ENCODE data around the gene SCFD2. TPM values are rescaled to one million over a fixed set of nuclear protein-coding genes. Genes with fewer than 3 reads are reported as not detected.
A peak's percentile ranks its signal among the peaks of the same experiment; 100 is the strongest.

SCFD2 gene
- total and polyA plus RNA-seq, 12 donors, result 2.9 to 15.0 (median 9.7) TPM

DNA sequence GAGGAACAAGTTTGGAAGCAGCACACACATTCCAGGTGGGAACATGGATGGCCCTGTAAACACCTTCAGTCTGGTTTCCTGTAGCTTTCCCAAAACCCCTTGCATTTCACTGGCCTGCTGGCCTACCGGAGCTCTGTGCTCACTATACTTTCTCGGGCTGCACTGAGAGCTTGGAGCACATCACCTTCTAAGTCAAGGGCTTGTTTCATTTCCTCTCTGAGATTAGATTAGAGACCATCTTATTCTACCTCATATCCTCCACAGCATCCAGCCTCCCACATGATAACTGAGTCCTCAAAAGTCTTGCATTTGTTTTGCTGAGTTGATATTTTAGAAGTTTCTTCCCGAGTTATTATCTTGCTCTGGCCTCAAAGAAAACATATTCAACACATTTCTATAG lies 356.0 kb downstream of the SCFD2 start:
- WGBS, 2 donors, result 76 to 77% methylated on average over 3 of the region's 3 CpGs
- Histone ChIP-seq H3K9me3 (no peaks in the 10 kb centered on the region), H3K27me3 (no peaks in the 10 kb centered on the region), H3K27ac (peak overlapping the region in 3 of 10 donors; percentile 17 to 56 (median 42)), H3K4me3 (no peak overlapping the region), H3K4me1 (peaks cover 0 to 54% (median 43%) of the 10 kb centered on the region in 9 donors), H3K36me3 (no peaks in the 10 kb centered on the region)
- TF ChIP-seq, protein P1, sequence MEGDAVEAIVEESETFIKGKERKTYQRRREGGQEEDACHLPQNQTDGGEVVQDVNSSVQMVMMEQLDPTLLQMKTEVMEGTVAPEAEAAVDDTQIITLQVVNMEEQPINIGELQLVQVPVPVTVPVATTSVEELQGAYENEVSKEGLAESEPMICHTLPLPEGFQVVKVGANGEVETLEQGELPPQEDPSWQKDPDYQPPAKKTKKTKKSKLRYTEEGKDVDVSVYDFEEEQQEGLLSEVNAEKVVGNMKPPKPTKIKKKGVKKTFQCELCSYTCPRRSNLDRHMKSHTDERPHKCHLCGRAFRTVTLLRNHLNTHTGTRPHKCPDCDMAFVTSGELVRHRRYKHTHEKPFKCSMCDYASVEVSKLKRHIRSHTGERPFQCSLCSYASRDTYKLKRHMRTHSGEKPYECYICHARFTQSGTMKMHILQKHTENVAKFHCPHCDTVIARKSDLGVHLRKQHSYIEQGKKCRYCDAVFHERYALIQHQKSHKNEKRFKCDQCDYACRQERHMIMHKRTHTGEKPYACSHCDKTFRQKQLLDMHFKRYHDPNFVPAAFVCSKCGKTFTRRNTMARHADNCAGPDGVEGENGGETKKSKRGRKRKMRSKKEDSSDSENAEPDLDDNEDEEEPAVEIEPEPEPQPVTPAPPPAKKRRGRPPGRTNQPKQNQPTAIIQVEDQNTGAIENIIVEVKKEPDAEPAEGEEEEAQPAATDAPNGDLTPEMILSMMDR (IDR thresholded peaks at IDR 0.05), result no peak
- DNase-seq, result no peak
- no peak for ATAC-seq
- intact Hi-C loops (cut with DNase I), result loop anchor here in 8 of 10 donors (5.0 to 10.0 kb wide), 7 partner anchors 185 to 1222 kb away; partner anchors contain the start of genes PDGFRA (in 3 of the 8), SCFD2 (in 2 of the 8) and FIP1L1 (in 1 of the 8)

DNA sequence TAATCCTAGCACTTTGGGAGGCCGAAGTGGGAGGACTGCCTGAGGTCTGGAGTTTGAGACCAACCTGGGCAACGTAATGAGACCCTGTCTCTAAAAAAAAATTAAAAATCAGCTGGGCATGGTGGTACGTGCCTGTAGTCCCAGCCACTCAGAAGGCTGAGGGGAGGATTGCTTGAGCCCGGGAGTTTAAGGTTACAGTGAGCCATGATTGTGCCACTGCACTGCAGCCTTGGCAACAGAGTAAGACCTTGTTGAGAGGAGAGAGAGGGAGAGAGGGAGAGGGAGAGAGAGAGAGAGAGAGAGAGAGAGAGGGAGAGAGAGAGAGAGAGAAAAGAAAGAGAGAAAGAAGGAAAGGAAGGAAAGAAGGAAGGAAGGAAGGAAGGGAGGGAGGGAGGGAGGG lies 358.8 kb downstream of the SCFD2 start:
- Histone ChIP-seq H3K4me1 (peaks cover 0 to 52% (median 33%) of the 10 kb centered on the region in 9 donors), H3K36me3 (no peaks in the 10 kb centered on the region), H3K27ac (no peak overlapping the region), H3K27me3 (no peaks in the 10 kb centered on the region), H3K9me3 (no peaks in the 10 kb centered on the region), H3K4me3 (no peak overlapping the region)
- intact Hi-C loops (cut with DNase I), result no loop called here
- 96 to 98% methylated on average over 4 of the region's 4 CpGs for WGBS, 2 donors
- TF ChIP-seq, protein P1 (IDR thresholded peaks at IDR 0.05), result no peak
- ATAC-seq, result no peak
- DNase-seq, result no peak

DNA sequence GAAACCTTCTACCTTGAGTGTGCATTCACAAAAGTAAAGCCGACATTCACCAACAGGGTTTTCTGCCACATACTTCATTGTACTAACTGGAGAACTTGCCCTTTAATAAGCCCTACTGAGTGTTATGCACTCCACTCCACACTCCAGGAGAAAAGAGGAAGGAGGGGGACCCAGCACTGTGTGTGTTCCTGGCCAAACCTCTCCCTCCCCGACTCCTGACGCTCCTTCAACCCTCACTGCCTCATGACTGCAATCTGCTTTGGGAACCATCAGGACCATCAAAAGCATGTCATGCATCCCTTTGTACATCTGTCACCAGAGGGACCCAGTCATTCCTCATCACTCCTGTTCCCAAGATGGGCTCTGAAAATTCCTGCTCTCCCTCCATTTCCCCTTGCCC lies 360.1 kb downstream of the SCFD2 start:
- H3K27me3 ChIP-seq, result no peaks in the 10 kb centered on the region
- H3K36me3 ChIP-seq, result no peaks in the 10 kb centered on the region
- H3K4me1 ChIP-seq, result peaks cover 0 to 40% (median 21%) of the 10 kb centered on the region in 9 donors
- DNase-seq, result no peak
- intact Hi-C loops (cut with DNase I), result no loop called here
- no peak overlapping the region for H3K4me3 ChIP-seq
- H3K9me3 ChIP-seq, result no peaks in the 10 kb centered on the region
- H3K27ac ChIP-seq, result peak overlapping the region in 1 of 10 donors; percentile 65
- TF ChIP-seq, protein P1 (IDR thresholded peaks at IDR 0.05), result no peak
- ATAC-seq, result peak in 5 of 8 donors; percentile 14 to 56 (median 45)
- 78 to 85% methylated on average over 3 of the region's 3 CpGs for WGBS, 2 donors

DNA sequence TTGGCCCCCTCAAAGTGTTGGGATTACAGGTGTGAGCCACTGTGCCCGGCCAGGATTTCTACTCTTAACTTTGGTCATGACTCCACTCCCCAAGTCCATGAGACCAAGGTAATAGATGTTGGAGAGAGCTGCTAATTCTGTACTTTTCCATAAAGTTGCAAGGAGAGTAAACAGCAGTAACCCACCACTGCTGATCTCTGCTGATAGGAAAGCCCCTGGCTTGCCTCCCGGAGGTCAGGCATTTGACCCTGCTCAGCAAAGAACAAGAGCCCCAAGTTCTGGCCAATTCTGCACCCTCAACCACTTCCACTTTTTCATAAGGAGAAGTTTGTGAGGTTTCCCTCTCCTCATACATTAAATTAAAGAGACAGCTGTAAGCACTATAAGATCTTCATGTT lies 360.7 kb downstream of the SCFD2 start:
- intact Hi-C loops (cut with DNase I), result no loop called here
- no peaks in the 10 kb centered on the region for H3K36me3 ChIP-seq
- peak overlapping the region in 1 of 10 donors; percentile 65 for H3K27ac ChIP-seq
- DNase-seq (no peak), ATAC-seq (no peak)
- peaks cover 0 to 33% (median 18%) of the 10 kb centered on the region in 9 donors for H3K4me1 ChIP-seq
- H3K4me3 ChIP-seq, result no peak overlapping the region
- no peaks in the 10 kb centered on the region for H3K9me3 ChIP-seq
- 88 to 93% methylated on average over 2 of the region's 2 CpGs for WGBS, 2 donors
- TF ChIP-seq, protein P1 (IDR thresholded peaks at IDR 0.05), result no peak
- H3K27me3 ChIP-seq, result no peaks in the 10 kb centered on the region

All from heart right ventricle (tissue), 16 donors.